ENCODE data around the gene RFLNA.

- no peak for TF ChIP-seq TCF7L2 (IDR thresholded peaks at IDR 0.05; ENCODE audit: low read depth, low read length)
- TF ChIP-seq, protein P1, sequence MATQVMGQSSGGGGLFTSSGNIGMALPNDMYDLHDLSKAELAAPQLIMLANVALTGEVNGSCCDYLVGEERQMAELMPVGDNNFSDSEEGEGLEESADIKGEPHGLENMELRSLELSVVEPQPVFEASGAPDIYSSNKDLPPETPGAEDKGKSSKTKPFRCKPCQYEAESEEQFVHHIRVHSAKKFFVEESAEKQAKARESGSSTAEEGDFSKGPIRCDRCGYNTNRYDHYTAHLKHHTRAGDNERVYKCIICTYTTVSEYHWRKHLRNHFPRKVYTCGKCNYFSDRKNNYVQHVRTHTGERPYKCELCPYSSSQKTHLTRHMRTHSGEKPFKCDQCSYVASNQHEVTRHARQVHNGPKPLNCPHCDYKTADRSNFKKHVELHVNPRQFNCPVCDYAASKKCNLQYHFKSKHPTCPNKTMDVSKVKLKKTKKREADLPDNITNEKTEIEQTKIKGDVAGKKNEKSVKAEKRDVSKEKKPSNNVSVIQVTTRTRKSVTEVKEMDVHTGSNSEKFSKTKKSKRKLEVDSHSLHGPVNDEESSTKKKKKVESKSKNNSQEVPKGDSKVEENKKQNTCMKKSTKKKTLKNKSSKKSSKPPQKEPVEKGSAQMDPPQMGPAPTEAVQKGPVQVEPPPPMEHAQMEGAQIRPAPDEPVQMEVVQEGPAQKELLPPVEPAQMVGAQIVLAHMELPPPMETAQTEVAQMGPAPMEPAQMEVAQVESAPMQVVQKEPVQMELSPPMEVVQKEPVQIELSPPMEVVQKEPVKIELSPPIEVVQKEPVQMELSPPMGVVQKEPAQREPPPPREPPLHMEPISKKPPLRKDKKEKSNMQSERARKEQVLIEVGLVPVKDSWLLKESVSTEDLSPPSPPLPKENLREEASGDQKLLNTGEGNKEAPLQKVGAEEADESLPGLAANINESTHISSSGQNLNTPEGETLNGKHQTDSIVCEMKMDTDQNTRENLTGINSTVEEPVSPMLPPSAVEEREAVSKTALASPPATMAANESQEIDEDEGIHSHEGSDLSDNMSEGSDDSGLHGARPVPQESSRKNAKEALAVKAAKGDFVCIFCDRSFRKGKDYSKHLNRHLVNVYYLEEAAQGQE (IDR thresholded peaks at IDR 0.05; ENCODE audit: insufficient read depth in 1 of 2, low read depth in 2 of 2, low read length in 1 of 2), result no peak
Observed at GRCh38 chr12:124247331-124247730, 47.6 kb upstream of the RFLNA start.
